Uterus (tissue), 4 donors: ENCODE data around the gene P2RX7. TPM values are rescaled to one million over a fixed set of nuclear protein-coding genes. Genes with fewer than 3 reads are reported as not detected.
"Not testable (repeated sequence)": the region's sequence is repeated elsewhere in the genome, so short reads cannot be mapped to it uniquely, and the experiment has no call there.

Source experiments
- DNase-seq, 2 donors: peaks; one replicate each; pipeline ENCODE4 v3.0.0-alpha.2; 2019 to 2020
- H3K27ac ChIP-seq, 2 donors: fragments of 200-600 bp; sonication (generic); 1 replicate in 1 of 2; 2 replicates in 1 of 2; pipeline ENCODE4 v1.5.1; 2016 to 2018
- H3K27me3 ChIP-seq, 2 donors: fragments of 200-600 bp; sonication (generic); one replicate each; pipeline ENCODE4 v1.5.1; 2018 to 2019; ENCODE audit warnings: control low read depth in 1 of 2
- H3K36me3 ChIP-seq, 2 donors: fragments of 200-600 bp; sonication (generic); one replicate each; pipeline ENCODE4 v1.5.1; 2019; ENCODE audit warnings: control low read depth in 1 of 2
- H3K4me1 ChIP-seq, 2 donors: fragments of 200-600 bp; sonication (generic); one replicate each; pipeline ENCODE4 v1.5.1; 2018 to 2019; ENCODE audit warnings: control low read depth in 1 of 2
- H3K4me3 ChIP-seq, 2 donors: fragments of 200-600 bp; sonication (generic); 1 replicate in 1 of 2; 2 replicates in 1 of 2; pipeline ENCODE4 v1.5.1; 2018 to 2019; ENCODE audit warnings: mild to moderate bottlenecking in 1 of 2
- H3K9me3 ChIP-seq, 2 donors: fragments of 200-600 bp; sonication (generic); one replicate each; pipeline ENCODE4 v1.5.1; 2019; ENCODE audit warnings: control low read depth in 1 of 2
- POLR2A ChIP-seq, 2 donors: fragments of 450-650 bp; IDR thresholded peaks; one replicate each; pipeline ENCODE4 v1.6.1; 2016; ENCODE audit warnings: antibody characterized with exemption in 2 of 2, mild to moderate bottlenecking in 1 of 2, moderate library complexity in 1 of 2
- intact Hi-C: fragments of 100-400 bp; cut with DNase I; formaldehyde crosslinking; loops from one replicate; pipeline ENCODE4 v1.15.1; 2023; ENCODE audit warnings: low total_unique reads
- total RNA-seq, 4 donors: library from RNA; depleted of rRNA in 3 of 4; stranded (reverse); fragments of >200 nt in 3 of 4; gene quantifications; one replicate each; pipeline versions ENCODE4 v1.1.0 to v1.2.4, GENCODE V29; 2014 to 2023
- TF ChIP-seq, protein P1 (sequence below), 4 experiments: fragments of 200-600 bp in 2 of 4; fragments of 450-650 bp in 2 of 4; sonication (generic) in 2 of 4; IDR thresholded peaks; one replicate each; pipeline ENCODE4 v1.5.1; 2016 to 2019; ENCODE audit warnings: antibody characterized with exemption in 4 of 4, mild to moderate bottlenecking in 2 of 4, moderate library complexity in 1 of 4
- donor health status: DM: yes; HTN: yes; CAD: no.

Gene P2RX7
- total RNA-seq, 4 donors from 2014 or later, result 1.0 to 7.7 (median 3.1) TPM

DNA sequence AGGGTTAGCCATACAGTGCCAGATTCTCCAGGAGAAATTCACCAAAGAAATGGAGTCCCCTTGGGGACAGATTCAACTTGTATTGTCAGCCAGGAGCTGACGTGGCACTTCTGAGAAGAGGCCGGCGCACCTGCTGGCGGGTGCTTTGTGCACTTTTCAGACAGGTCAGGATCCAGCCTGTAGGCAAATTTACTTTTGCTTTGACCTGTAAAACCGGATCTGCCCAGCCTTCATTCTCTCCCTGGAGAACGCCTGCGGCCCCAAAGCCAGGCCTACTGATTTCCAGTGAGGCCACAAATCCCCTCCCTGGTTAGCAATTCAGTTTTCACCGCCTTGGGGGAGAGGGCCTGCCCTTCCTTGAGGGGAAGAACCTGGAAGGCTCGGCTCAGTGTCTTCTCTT lies 94.6 kb downstream of the P2RX7 start:
- DNase-seq, result no peak
- H3K27me3 ChIP-seq, result no peaks in the 10 kb centered on the region
- no peak overlapping the region for H3K4me3 ChIP-seq
- no peaks in the 10 kb centered on the region for H3K36me3 ChIP-seq
- no peak overlapping the region for H3K27ac ChIP-seq
- no peaks in the 10 kb centered on the region for H3K4me1 ChIP-seq
- intact Hi-C loops, result no loop called here
- H3K9me3 ChIP-seq, result no peaks in the 10 kb centered on the region
- TF ChIP-seq POLR2A (IDR thresholded peaks at IDR 0.05), result no peak
- TF ChIP-seq, protein P1, sequence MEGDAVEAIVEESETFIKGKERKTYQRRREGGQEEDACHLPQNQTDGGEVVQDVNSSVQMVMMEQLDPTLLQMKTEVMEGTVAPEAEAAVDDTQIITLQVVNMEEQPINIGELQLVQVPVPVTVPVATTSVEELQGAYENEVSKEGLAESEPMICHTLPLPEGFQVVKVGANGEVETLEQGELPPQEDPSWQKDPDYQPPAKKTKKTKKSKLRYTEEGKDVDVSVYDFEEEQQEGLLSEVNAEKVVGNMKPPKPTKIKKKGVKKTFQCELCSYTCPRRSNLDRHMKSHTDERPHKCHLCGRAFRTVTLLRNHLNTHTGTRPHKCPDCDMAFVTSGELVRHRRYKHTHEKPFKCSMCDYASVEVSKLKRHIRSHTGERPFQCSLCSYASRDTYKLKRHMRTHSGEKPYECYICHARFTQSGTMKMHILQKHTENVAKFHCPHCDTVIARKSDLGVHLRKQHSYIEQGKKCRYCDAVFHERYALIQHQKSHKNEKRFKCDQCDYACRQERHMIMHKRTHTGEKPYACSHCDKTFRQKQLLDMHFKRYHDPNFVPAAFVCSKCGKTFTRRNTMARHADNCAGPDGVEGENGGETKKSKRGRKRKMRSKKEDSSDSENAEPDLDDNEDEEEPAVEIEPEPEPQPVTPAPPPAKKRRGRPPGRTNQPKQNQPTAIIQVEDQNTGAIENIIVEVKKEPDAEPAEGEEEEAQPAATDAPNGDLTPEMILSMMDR (IDR thresholded peaks at IDR 0.05), result no peak

DNA sequence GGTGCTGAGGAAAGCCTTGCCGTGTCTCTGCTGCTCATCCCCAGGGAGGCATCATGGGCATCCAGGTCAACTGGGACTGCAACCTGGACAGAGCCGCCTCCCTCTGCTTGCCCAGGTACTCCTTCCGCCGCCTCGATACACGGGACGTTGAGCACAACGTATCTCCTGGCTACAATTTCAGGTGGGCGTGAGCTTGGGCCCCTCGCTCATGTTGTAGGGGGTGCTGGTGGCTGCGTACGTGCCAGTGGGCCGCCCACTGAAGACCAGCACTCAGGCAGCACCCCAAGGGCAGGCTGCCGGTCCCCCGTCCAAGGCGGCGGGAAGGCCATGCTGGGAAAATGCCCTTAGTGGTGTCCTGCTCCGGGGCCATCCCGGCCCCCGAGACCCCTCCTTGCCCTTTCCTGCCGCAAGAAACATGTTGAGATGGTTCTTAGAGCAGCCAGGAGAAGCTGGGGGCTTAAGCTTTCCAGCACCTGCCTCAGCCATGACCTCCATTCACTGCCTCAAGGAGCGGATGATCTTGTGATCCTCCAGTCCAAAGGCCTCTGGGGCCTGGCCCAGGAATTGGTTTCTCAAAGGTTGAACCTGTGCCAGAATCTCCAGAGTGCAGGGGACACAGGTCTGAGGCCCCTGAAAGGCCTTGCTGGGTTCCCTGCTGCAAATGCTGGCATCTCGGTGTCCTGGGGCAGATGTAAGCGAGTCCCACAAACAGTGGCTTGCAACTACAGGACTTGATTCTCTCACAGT lies 96.4 kb downstream of the P2RX7 start:
- Histone ChIP-seq H3K36me3 (no peaks in the 10 kb centered on the region), H3K27ac (no peak overlapping the region), H3K4me3 (no peak overlapping the region), H3K4me1 (no peaks in the 10 kb centered on the region), H3K27me3 (no peaks in the 10 kb centered on the region), H3K9me3 (no peaks in the 10 kb centered on the region)
- DNase-seq, result no peak
- TF ChIP-seq, protein P1 (IDR thresholded peaks at IDR 0.05), result no peak
- TF ChIP-seq POLR2A (IDR thresholded peaks at IDR 0.05), result no peak
- intact Hi-C loops, result no loop called here

- peak; percentile 71 to 73 for DNase-seq
- H3K27ac ChIP-seq, intact Hi-C loops, H3K4me3 ChIP-seq, H3K4me1 ChIP-seq, H3K9me3 ChIP-seq, H3K36me3 ChIP-seq, H3K27me3 ChIP-seq: not testable (repeated sequence)
- TF ChIP-seq, protein P1 (IDR thresholded peaks at IDR 0.05), result peak; percentile 74 to 82 (median 78)
These were observed 97.3 kb downstream of the P2RX7 start for GRCh38 chr12:121229826-121230537.

DNA sequence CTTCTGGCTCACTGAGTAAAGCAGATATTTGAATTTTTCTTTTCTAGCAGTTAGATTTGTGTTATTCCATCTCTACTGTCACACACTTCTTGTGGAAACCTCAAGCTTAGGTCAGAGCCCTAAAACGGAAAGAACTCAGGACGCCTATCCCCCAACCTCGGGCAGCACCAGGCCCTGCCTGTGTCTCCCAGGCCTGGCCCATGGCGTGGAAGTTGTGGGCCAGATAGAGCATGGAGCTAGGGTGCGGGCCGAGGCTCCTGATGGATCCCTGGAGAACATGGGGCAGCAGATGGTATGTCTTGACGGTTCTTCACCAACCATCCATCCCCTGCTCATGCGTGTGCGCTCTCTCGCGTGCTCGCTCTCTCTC lies 97.8 kb downstream of the P2RX7 start:
- Histone ChIP-seq H3K9me3 (no peaks in the 10 kb centered on the region), H3K36me3 (no peaks in the 10 kb centered on the region), H3K27me3 (no peaks in the 10 kb centered on the region), H3K4me1 (no peaks in the 10 kb centered on the region), H3K27ac (no peak overlapping the region), H3K4me3 (no peak overlapping the region)
- no peak for DNase-seq
- intact Hi-C loops, result no loop called here
- TF ChIP-seq POLR2A (IDR thresholded peaks at IDR 0.05), result no peak
- TF ChIP-seq, protein P1 (IDR thresholded peaks at IDR 0.05), result no peak

DNA sequence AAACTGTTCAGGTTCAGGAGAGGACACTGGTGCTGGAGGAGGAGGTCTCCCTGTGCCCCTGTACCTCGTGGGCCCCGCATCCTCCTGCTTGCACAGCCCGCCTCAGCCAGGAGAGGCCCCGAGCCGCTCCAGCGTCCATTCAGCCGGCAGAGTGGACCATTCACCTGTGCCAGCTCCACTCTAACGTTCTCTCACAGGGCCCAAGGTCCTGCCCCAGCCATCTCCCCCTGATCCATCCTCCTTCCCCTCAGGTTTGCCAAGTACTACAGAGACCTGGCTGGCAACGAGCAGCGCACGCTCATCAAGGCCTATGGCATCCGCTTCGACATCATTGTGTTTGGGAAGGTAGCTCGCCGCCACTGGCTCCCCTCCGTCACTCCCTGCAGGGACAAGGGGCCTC lies 99.5 kb downstream of the P2RX7 start:
- no peak for DNase-seq
- intact Hi-C loops, result no loop called here

More for the DNA sequence above, 99.5 kb downstream of the P2RX7 start:
- H3K27ac ChIP-seq, result no peak overlapping the region
- H3K4me3 ChIP-seq, result no peak overlapping the region
- H3K4me1 ChIP-seq, result no peaks in the 10 kb centered on the region
- no peaks in the 10 kb centered on the region for H3K9me3 ChIP-seq
- H3K36me3 ChIP-seq, result no peaks in the 10 kb centered on the region
- TF ChIP-seq POLR2A (IDR thresholded peaks at IDR 0.05), result no peak
- TF ChIP-seq, protein P1 (IDR thresholded peaks at IDR 0.05), result no peak
- no peaks in the 10 kb centered on the region for H3K27me3 ChIP-seq
